HepG2 (cell line): ENCODE data around the gene CDCP1. TPM values are rescaled to one million over a fixed set of nuclear protein-coding genes. Genes with fewer than 3 reads are reported as not detected.

Experiments
- ATAC-seq: fragments of 200-7000 bp; cut with Tn5 transposase; 3 replicates; pipeline ENCODE4 v1.9.1; 2020; ENCODE audit warnings: mild to moderate bottlenecking, moderate library complexity
- BruUV-seq: library from RNA; stranded (reverse); fragments of 400-500 nt; replicated peaks from 2 replicates; lab custom pipeline; 2021; lab: Mats Ljungman, UMichigan
- CTCF ChIA-PET: fragments of 300-600 bp; formaldehyde crosslinking; extraction: SDS; loops from one replicate; lab custom pipeline; 2021; ENCODE audit warnings: low total read pairs, inconsistent platforms, low intra/inter-chr PET ratio; lab: Yijun Ruan, JAX
- POLR2A ChIA-PET: fragments of 350-600 bp; sonication (Branson Sonifier 250); formaldehyde crosslinking; loops from one replicate; lab custom pipeline; 2020; ENCODE audit warnings: antibody characterized with exemption, inconsistent platforms; lab: Yijun Ruan, JAX
- DNase-seq: peaks from one replicate; pipeline ENCODE4 v3.0.0-alpha.2; 2015; ENCODE audit warnings: low spot score
- FAIRE-seq: peaks from 3 replicates; lab custom pipeline; 2011; peaks lifted over from hg19 to GRCh38; lab: Jason Lieb, UNC
- H2AFZ ChIP-seq: one replicate; pipeline ENCODE4 v1.6.1; 2011; ENCODE audit warnings: low read length, inconsistent platforms
- H3K27ac ChIP-seq: fragments of 300-600 bp; 3 replicates; pipeline ENCODE4 v1.8.0; 2011; ENCODE audit warnings: mixed run types, mild to moderate bottlenecking, mixed read lengths, low read length, inconsistent platforms; ENCODE audit not compliant: insufficient read depth; ENCODE audit errors: extremely low read length
- H3K27me3 ChIP-seq, 2 experiments: fragments of 200-600 bp in 1 of 2; 2 replicates in 1 of 2; 3 replicates in 1 of 2; pipeline versions ENCODE4 v1.6.0 to v1.8.0; 2011; ENCODE audit warnings: low read length in 2 of 2, mild to moderate bottlenecking in 2 of 2, moderate library complexity in 2 of 2, inconsistent platforms in 1 of 2; ENCODE audit not compliant: insufficient read depth in 2 of 2, control insufficient read depth in 1 of 2
- H3K36me3 ChIP-seq, 2 experiments: fragments of 200-600 bp in 1 of 2; replicated peaks in 1 of 2; 2 replicates in 1 of 2; 3 replicates in 1 of 2; pipeline versions ENCODE4 v1.5.1 to v1.8.0; 2011; ENCODE audit warnings: low read length in 2 of 2, inconsistent platforms in 1 of 2; ENCODE audit not compliant: insufficient read depth in 2 of 2, control insufficient read depth in 1 of 2
- H3K4me1 ChIP-seq: 2 replicates; pipeline ENCODE4 v1.5.1; 2012; ENCODE audit warnings: low read length, inconsistent platforms; ENCODE audit not compliant: insufficient read depth
- H3K4me2 ChIP-seq: 2 replicates; pipeline ENCODE4 v1.6.0; 2011; ENCODE audit warnings: low read depth, low read length, inconsistent platforms
- H3K4me3 ChIP-seq, 3 experiments: fragments of 200-600 bp in 1 of 3; sonication (generic), shearing (Covaris generic) in 1 of 3; replicated peaks in 1 of 3; 2 replicates each; pipeline ENCODE4 v1.5.1; 2011 to 2016; ENCODE audit warnings: low read length in 3 of 3, inconsistent platforms in 2 of 3, low read depth in 2 of 3, mild to moderate bottlenecking in 2 of 3, control low read depth in 1 of 3, mixed read lengths in 1 of 3; ENCODE audit not compliant: insufficient read depth in 1 of 3
- H3K79me2 ChIP-seq: one replicate; pipeline ENCODE4 v1.6.1; 2011; ENCODE audit warnings: low read length, inconsistent platforms; ENCODE audit not compliant: insufficient read depth
- H3K9ac ChIP-seq: 2 replicates; pipeline ENCODE4 v1.6.0; 2011; ENCODE audit warnings: mild to moderate bottlenecking, low read depth, low read length, inconsistent platforms; ENCODE audit not compliant: insufficient read depth
- H3K9me3 ChIP-seq: 2 replicates; pipeline ENCODE4 v1.5.1; 2012; ENCODE audit warnings: mild to moderate bottlenecking, low read length
- H4K20me1 ChIP-seq: 2 replicates; pipeline ENCODE4 v1.6.0; 2011; ENCODE audit warnings: inconsistent platforms, mild to moderate bottlenecking, low read length, moderate library complexity; ENCODE audit not compliant: insufficient read depth
- BCL3 ChIP-seq: sonication (generic); formaldehyde crosslinking; IDR thresholded peaks from 2 replicates; pipeline ENCODE4 v1.5.1; 2020; ENCODE audit warnings: mild to moderate bottlenecking, missing genetic modification reagents, moderate library complexity
- FOXK2 ChIP-seq: fragments of 450-650 bp; IDR thresholded peaks from 2 replicates; pipeline ENCODE4 v1.6.1; 2016
- FUBP1 ChIP-seq: sonication (generic); formaldehyde crosslinking; IDR thresholded peaks from 2 replicates; pipeline ENCODE4 v1.5.1; 2020; ENCODE audit warnings: missing genetic modification reagents, mild to moderate bottlenecking, borderline replicate concordance
- MEF2D ChIP-seq: sonication (generic); formaldehyde crosslinking; IDR thresholded peaks from 2 replicates; pipeline ENCODE4 v1.5.1; 2020; ENCODE audit warnings: mild to moderate bottlenecking, missing genetic modification reagents
- MXI1 ChIP-seq: IDR thresholded peaks from 3 replicates; pipeline ENCODE4 v1.6.1; 2012; ENCODE audit warnings: low read depth, low read length, inconsistent platforms, borderline replicate concordance
- NONO ChIP-seq, 2 experiments: fragments of 450-650 bp in 1 of 2; sonication (generic) in 1 of 2; formaldehyde crosslinking in 1 of 2; IDR thresholded peaks in 1 of 2; conservative IDR thresholded peaks in 1 of 2; 2 replicates each; pipeline versions ENCODE4 v1.6.1 to v1.8.0; 2017 to 2022; ENCODE audit warnings: mild to moderate bottlenecking in 1 of 2, missing genetic modification reagents in 1 of 2, moderate library complexity in 1 of 2
- SMARCC2 ChIP-seq: fragments of 450-650 bp; IDR thresholded peaks from 2 replicates; pipeline ENCODE4 v1.6.1; 2017; ENCODE audit warnings: antibody characterized with exemption, mild to moderate bottlenecking
- SNAI1 ChIP-seq: sonication (generic); formaldehyde crosslinking; IDR thresholded peaks from 2 replicates; pipeline ENCODE4 v1.5.0; 2020; ENCODE audit warnings: mild to moderate bottlenecking, missing genetic modification reagents, borderline replicate concordance
- SOX6 ChIP-seq, 2 experiments: fragments of 450-650 bp in 1 of 2; sonication (generic) in 1 of 2; formaldehyde crosslinking in 1 of 2; IDR thresholded peaks; 2 replicates each; pipeline versions ENCODE4 v1.4.0 to v1.6.1; 2017 to 2020; ENCODE audit warnings: antibody characterized with exemption in 1 of 2, mild to moderate bottlenecking in 1 of 2, missing genetic modification reagents in 1 of 2
- ZNF142 ChIP-seq: sonication (generic); formaldehyde crosslinking; IDR thresholded peaks from 2 replicates; pipeline ENCODE4 v1.4.0; 2020; ENCODE audit warnings: missing genetic modification reagents
- ZNF331 ChIP-seq: sonication (generic); formaldehyde crosslinking; IDR thresholded peaks from 2 replicates; pipeline ENCODE4 v1.4.0; 2020; ENCODE audit warnings: missing genetic modification reagents
- ZNF503 ChIP-seq: sonication (generic); formaldehyde crosslinking; IDR thresholded peaks from 2 replicates; pipeline ENCODE4 v1.4.0; 2020; ENCODE audit warnings: missing genetic modification reagents
- WGBS: methylation state at CpG from one replicate; pipeline ENCODE4 v1.1.6; 2017; ENCODE audit warnings: low lambda C conversion rate; 5-methylcytosine and 5-hydroxymethylcytosine counted together
- in situ Hi-C: cut with HindIII; loops from 2 replicates; pipeline ENCODE4 v1.10.0; 2017; ENCODE audit warnings: low pct_unique_long_range_greater_than_20kb; ENCODE audit not compliant: extremely low pct_ligation_motif_present
- intact Hi-C: fragments of 100-400 bp; cut with micrococcal nuclease; formaldehyde crosslinking; loops from one replicate; pipeline ENCODE4 v1.10.0; 2022; ENCODE audit not compliant: unreplicated experiment
- polyA plus RNA-seq, 8 experiments: library from polyadenylated mRNA; depleted of rRNA in 3 of 8; stranded (reverse) in 7 of 8; unstranded in 1 of 8; fragments of >200 nt; fragmentation: Illumina TruSeq in 4 of 8; extraction: Trizol in 4 of 8; gene quantifications; 2 replicates each; pipeline versions ENCODE4 v1.2.1 to v1.2.3, GENCODE V29; 2011 to 2016; ENCODE audit warnings: low read depth in 4 of 8, missing spikeins in 1 of 8, mixed read lengths in 1 of 8; ENCODE audit not compliant: insufficient read depth in 1 of 8
- total RNA-seq, 5 experiments: library from RNA; depleted of rRNA; stranded (reverse); fragments of >200 nt; fragmentation: Illumina TruSeq; extraction: Trizol; gene quantifications; 2 replicates each; pipeline ENCODE4 v1.2.3, GENCODE V29; 2016; ENCODE audit warnings: low read depth in 1 of 5

The CDCP1 gene
- total and polyA plus RNA-seq, 2 of the 13 experiments (the other 11 are each of a cell fraction or from before 2014, with no cell fraction given): 0.11 to 0.18 TPM

GRCh38 chr3:45151100-45151499 lies 4.9 kb upstream of the CDCP1 start:
- no TSS peak for BruUV-seq
- ChIA-PET CTCF (no interaction called here), POLR2A (no interaction called here)
- in situ Hi-C loops: no loop called here
- Histone ChIP-seq H3K27ac (no peak overlapping the region), H3K79me2 (no peaks in the 10 kb centered on the region), H2AFZ (no peak overlapping the region), H3K9me3 (peaks cover 8% of the 10 kb centered on the region; the same call in 1 of the 2 replicates), H3K4me2 (no peak overlapping the region), H3K9ac (no peak overlapping the region), H3K27me3 (peaks cover 3 to 15% of the 10 kb centered on the region in 2 experiments; a peak in 4 of 5 replicates), H3K4me3 (no peak overlapping the region), H4K20me1 (no peaks in the 10 kb centered on the region), H3K4me1 (peaks cover 22% of the 10 kb centered on the region), H3K36me3 (no peaks in the 10 kb centered on the region)
- ATAC-seq (no peak), DNase-seq (no peak), FAIRE-seq (no peak)
- intact Hi-C loops: no loop called here
- WGBS: 2% methylated on average over 2 of the region's 2 CpGs
- TF ChIP-seq NONO (IDR thresholded peaks at IDR 0.05): no peak
- TF ChIP-seq NONO (CRISPR knock-in tag; conservative IDR thresholded peaks at IDR 0.05): no peak
- TF ChIP-seq MEF2D: no peak
- TF ChIP-seq BCL3 (CRISPR knock-in tag): no peak
- TF ChIP-seq SMARCC2: no peak
- no peak for TF ChIP-seq SOX6 (IDR thresholded peaks at IDR 0.05)
- TF ChIP-seq SOX6 (CRISPR knock-in tag; IDR thresholded peaks at IDR 0.05): no peak
- TF ChIP-seq SNAI1 (CRISPR knock-in tag): no peak
- no peak for TF ChIP-seq FUBP1
- TF ChIP-seq ZNF142: no peak
- no peak for TF ChIP-seq FOXK2
- TF ChIP-seq MXI1: no peak
- no peak for TF ChIP-seq ZNF503 (CRISPR knock-in tag)
- TF ChIP-seq ZNF331: no peak
